T-helper 22 cell (primary cell): ENCODE measurements around the gene HAUS3.
"Not testable (repeated sequence)": the region's sequence is repeated elsewhere in the genome, so short reads cannot be mapped to it uniquely, and the experiment has no call there.

Source experiments
- DNase-seq: peaks from one replicate; pipeline ENCODE4 v3.0.0-alpha.2; 2020; ENCODE audit warnings: low read depth

Gene HAUS3

GRCh38 chr4:2251073-2251794 is 9.3 kb upstream of the HAUS3 start:
- no peak for DNase-seq

GRCh38 chr4:2250357-2251072 is 8.6 kb upstream of the HAUS3 start:
- no peak for DNase-seq

- no peak for DNase-seq
Measured at GRCh38 chr4:2249526-2250356, 7.8 kb upstream of the HAUS3 start.

- DNase-seq: no peak
Measured at GRCh38 chr4:2248821-2249261, 6.9 kb upstream of the HAUS3 start.

GRCh38 chr4:2248044-2248780 is 6.3 kb upstream of the HAUS3 start:
- DNase-seq: no peak

GRCh38 chr4:2247128-2248043 is 5.5 kb upstream of the HAUS3 start:
- no peak for DNase-seq

GRCh38 chr4:2246384-2247127 is 4.6 kb upstream of the HAUS3 start:
- DNase-seq: no peak

GRCh38 chr4:2245787-2246275 is 3.9 kb upstream of the HAUS3 start:
- DNase-seq: no peak

GRCh38 chr4:2245057-2245786 is 3.3 kb upstream of the HAUS3 start:
- DNase-seq: no peak

- no peak for DNase-seq
Measured at GRCh38 chr4:2243681-2244380, 1.9 kb upstream of the HAUS3 start.

GRCh38 chr4:2241003-2241402 is 918 bp downstream of the HAUS3 start:
- no peak for DNase-seq

- no peak for DNase-seq
Measured at GRCh38 chr4:2236944-2237666, 4.8 kb downstream of the HAUS3 start.

- no peak for DNase-seq
Measured at GRCh38 chr4:2231082-2231481, 10.8 kb downstream of the HAUS3 start.

GRCh38 chr4:2226261-2226660 is 15.7 kb downstream of the HAUS3 start:
- no peak for DNase-seq

GRCh38 chr4:2222838-2223237 is 19.1 kb downstream of the HAUS3 start:
- no peak for DNase-seq

GRCh38 chr4:2221378-2221777 is 20.5 kb downstream of the HAUS3 start:
- DNase-seq: not testable (repeated sequence)

GRCh38 chr4:2220016-2220630 is 21.8 kb downstream of the HAUS3 start:
- peak; percentile 40 for DNase-seq
